Medulla oblongata (tissue), 1 donor: ENCODE data around the gene LIMS3.
"Not testable (repeated sequence)": the region's sequence is repeated elsewhere in the genome, so short reads cannot be mapped to it uniquely, and the experiment has no call there.

Experiments
- DNase-seq: peaks from one replicate; pipeline ENCODE4 v3.0.0-alpha.2; 2015; ENCODE audit errors: extremely low spot score

Gene LIMS3

GRCh38 chr2:109924481-109924880 lies 26.0 kb downstream of the LIMS3 start:
- not testable (repeated sequence) for DNase-seq

GRCh38 chr2:109927803-109928202 lies 29.3 kb downstream of the LIMS3 start:
- not testable (repeated sequence) for DNase-seq

- not testable (repeated sequence) for DNase-seq
These were observed 30.7 kb downstream of the LIMS3 start for GRCh38 chr2:109929222-109929621.

GRCh38 chr2:109936534-109936933 lies 38.0 kb downstream of the LIMS3 start:
- DNase-seq, result not testable (repeated sequence)

- not testable (repeated sequence) for DNase-seq
These were observed 46.9 kb downstream of the LIMS3 start for GRCh38 chr2:109945362-109945761.

- not testable (repeated sequence) for DNase-seq
These were observed 48.9 kb downstream of the LIMS3 start for GRCh38 chr2:109947262-109947958.

GRCh38 chr2:109947959-109948520 lies 49.6 kb downstream of the LIMS3 start:
- DNase-seq, result not testable (repeated sequence)

GRCh38 chr2:109950146-109950843 lies 51.8 kb downstream of the LIMS3 start:
- not testable (repeated sequence) for DNase-seq

GRCh38 chr2:109963942-109964341 lies 65.5 kb downstream of the LIMS3 start:
- DNase-seq, result not testable (repeated sequence)

- not testable (repeated sequence) for DNase-seq
These were observed 67.0 kb downstream of the LIMS3 start for GRCh38 chr2:109965482-109965881.

- DNase-seq, result not testable (repeated sequence)
These were observed 67.7 kb downstream of the LIMS3 start for GRCh38 chr2:109966107-109966736.

- DNase-seq, result not testable (repeated sequence)
These were observed 68.4 kb downstream of the LIMS3 start for GRCh38 chr2:109966858-109967257.

- not testable (repeated sequence) for DNase-seq
These were observed 71.4 kb downstream of the LIMS3 start for GRCh38 chr2:109969864-109970263.

- not testable (repeated sequence) for DNase-seq
These were observed 73.2 kb downstream of the LIMS3 start for GRCh38 chr2:109971710-109972109.
